Rectal smooth muscle tissue (tissue), 1 donor: Measurements from ENCODE around the gene SELPLG.

Source experiments
- H3K27ac ChIP-seq: one replicate; pipeline ENCODE4 v1.7.0; 2013; ENCODE audit warnings: low read depth, low read length, inconsistent platforms
- H3K27me3 ChIP-seq: one replicate; pipeline ENCODE4 v1.7.0; 2013; ENCODE audit warnings: low read length; ENCODE audit not compliant: control insufficient read depth, insufficient read depth
- H3K36me3 ChIP-seq: one replicate; pipeline ENCODE4 v1.7.0; 2013; ENCODE audit warnings: low read length; ENCODE audit not compliant: control insufficient read depth, insufficient read depth
- H3K4me1 ChIP-seq: one replicate; pipeline ENCODE4 v1.7.0; 2013; ENCODE audit warnings: low read length; ENCODE audit not compliant: control insufficient read depth, insufficient read depth
- H3K4me3 ChIP-seq: one replicate; pipeline ENCODE4 v1.7.0; 2013; ENCODE audit warnings: low read length
- H3K9ac ChIP-seq: one replicate; pipeline ENCODE4 v1.7.0; 2013; ENCODE audit warnings: low read length

SELPLG gene

GRCh38 chr12:108609537-108610335 lies 24.0 kb downstream of the SELPLG start:
- no peaks in the 10 kb centered on the region for H3K27me3 ChIP-seq
- H3K4me3 ChIP-seq: no peak overlapping the region
- H3K4me1 ChIP-seq: no peaks in the 10 kb centered on the region
- H3K9ac ChIP-seq: no peak overlapping the region
- no peak overlapping the region for H3K27ac ChIP-seq
- H3K36me3 ChIP-seq: no peaks in the 10 kb centered on the region

DNA sequence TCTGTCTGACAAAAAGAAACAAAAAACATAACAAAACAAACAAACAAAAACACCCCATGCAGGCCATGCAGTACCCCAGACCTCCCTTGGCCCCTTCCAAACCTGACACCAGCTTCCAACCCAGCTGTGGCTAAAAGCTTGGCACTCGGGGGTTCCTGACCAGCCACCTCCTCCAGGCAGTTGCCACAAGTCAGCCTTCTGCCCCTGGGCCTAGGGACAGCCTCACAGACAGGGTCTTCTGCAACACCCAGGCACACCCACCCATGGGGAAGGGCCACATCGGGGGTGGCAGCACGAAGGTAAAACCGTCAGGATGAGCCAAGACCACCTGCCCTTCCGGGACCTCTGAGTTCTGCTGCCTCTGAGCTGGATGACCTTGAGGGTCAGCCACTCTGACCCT lies 25.1 kb downstream of the SELPLG start:
- H3K27me3 ChIP-seq: no peaks in the 10 kb centered on the region
- H3K9ac ChIP-seq: no peak overlapping the region
- no peak overlapping the region for H3K4me3 ChIP-seq
- no peak overlapping the region for H3K27ac ChIP-seq
- H3K4me1 ChIP-seq: no peaks in the 10 kb centered on the region
- no peaks in the 10 kb centered on the region for H3K36me3 ChIP-seq

DNA sequence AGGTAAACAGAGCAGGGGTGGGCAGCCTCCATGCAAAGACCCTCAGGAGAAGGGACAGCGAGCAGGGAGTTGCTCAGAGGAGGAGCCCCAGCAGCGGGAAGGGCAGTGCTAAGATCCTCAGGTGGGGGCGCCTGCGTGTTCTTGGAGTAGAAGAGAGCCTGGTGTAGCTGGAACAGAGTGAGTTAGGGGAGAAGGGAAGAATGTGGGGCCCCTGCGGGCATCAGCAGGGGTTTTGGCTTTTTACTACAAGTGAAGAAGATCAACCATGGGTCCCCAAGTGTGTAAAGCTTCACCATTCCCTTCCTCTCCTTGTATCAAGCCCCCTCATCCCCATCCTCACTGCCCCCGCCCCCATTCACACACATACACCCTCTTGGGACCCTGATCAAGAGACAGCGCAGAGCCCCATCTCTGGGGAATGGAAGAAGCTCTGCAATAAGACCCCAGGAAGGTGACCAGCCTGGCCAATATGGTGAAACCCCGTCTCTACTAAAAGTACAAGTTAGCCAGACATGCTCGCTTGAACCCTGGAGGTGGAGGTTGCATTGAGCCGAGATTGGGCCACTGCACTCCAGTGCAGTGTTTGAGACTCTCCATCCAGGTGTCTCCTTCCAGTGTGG lies 25.6 kb downstream of the SELPLG start:
- H3K36me3 ChIP-seq: no peaks in the 10 kb centered on the region
- no peaks in the 10 kb centered on the region for H3K27me3 ChIP-seq
- no peak overlapping the region for H3K9ac ChIP-seq
- no peak overlapping the region for H3K4me3 ChIP-seq
- no peaks in the 10 kb centered on the region for H3K4me1 ChIP-seq
- no peak overlapping the region for H3K27ac ChIP-seq

DNA sequence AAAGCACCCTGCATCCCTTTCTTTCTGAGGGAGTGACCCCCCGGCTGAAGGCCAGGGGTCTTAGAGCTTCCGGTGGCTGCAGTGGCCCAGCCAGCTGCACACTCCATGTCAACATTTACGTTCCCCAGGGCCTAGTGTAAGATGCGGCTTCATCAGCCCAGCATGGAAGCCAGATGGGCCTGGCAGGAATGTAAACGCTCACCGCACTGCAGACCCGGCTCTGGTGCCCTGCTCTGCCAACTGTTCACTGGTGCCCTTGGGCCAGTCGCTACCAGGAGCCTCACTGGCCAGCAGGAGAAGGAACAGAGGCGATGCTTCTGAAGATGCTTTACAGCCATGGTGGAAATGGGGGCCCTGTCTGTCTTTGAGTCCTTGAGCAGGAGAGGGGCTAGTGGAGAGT lies 27.2 kb downstream of the SELPLG start:
- H3K27me3 ChIP-seq: no peaks in the 10 kb centered on the region
- no peak overlapping the region for H3K9ac ChIP-seq
- no peak overlapping the region for H3K27ac ChIP-seq
- no peak overlapping the region for H3K4me3 ChIP-seq
- no peaks in the 10 kb centered on the region for H3K4me1 ChIP-seq
- no peaks in the 10 kb centered on the region for H3K36me3 ChIP-seq

- Histone ChIP-seq H3K4me1 (no peaks in the 10 kb centered on the region), H3K36me3 (no peaks in the 10 kb centered on the region), H3K9ac (no peak overlapping the region), H3K27me3 (no peaks in the 10 kb centered on the region), H3K4me3 (no peak overlapping the region), H3K27ac (no peak overlapping the region)
Observed at GRCh38 chr12:108605690-108606406, 27.8 kb downstream of the SELPLG start.

- Histone ChIP-seq H3K4me3 (no peak overlapping the region), H3K27ac (no peak overlapping the region), H3K36me3 (no peaks in the 10 kb centered on the region), H3K27me3 (no peaks in the 10 kb centered on the region), H3K4me1 (no peaks in the 10 kb centered on the region), H3K9ac (no peak overlapping the region)
Observed at GRCh38 chr12:108605000-108605689, 28.5 kb downstream of the SELPLG start.

GRCh38 chr12:108604208-108604941 lies 29.3 kb downstream of the SELPLG start:
- H3K36me3 ChIP-seq: no peaks in the 10 kb centered on the region
- H3K9ac ChIP-seq: no peak overlapping the region
- H3K27ac ChIP-seq: no peak overlapping the region
- no peaks in the 10 kb centered on the region for H3K4me1 ChIP-seq
- no peaks in the 10 kb centered on the region for H3K27me3 ChIP-seq
- no peak overlapping the region for H3K4me3 ChIP-seq

- no peaks in the 10 kb centered on the region for H3K4me1 ChIP-seq
- no peaks in the 10 kb centered on the region for H3K36me3 ChIP-seq
- no peak overlapping the region for H3K9ac ChIP-seq
- no peak overlapping the region for H3K27ac ChIP-seq
- H3K4me3 ChIP-seq: no peak overlapping the region
- H3K27me3 ChIP-seq: no peaks in the 10 kb centered on the region
Observed at GRCh38 chr12:108603743-108604142, 30.0 kb downstream of the SELPLG start.

GRCh38 chr12:108602976-108603704 lies 30.6 kb downstream of the SELPLG start:
- Histone ChIP-seq H3K9ac (no peak overlapping the region), H3K36me3 (no peaks in the 10 kb centered on the region), H3K4me1 (no peaks in the 10 kb centered on the region), H3K27ac (no peak overlapping the region), H3K4me3 (no peak overlapping the region), H3K27me3 (no peaks in the 10 kb centered on the region)

GRCh38 chr12:108602209-108602705 lies 31.4 kb downstream of the SELPLG start:
- H3K27me3 ChIP-seq: no peaks in the 10 kb centered on the region

GRCh38 chr12:108600702-108601007 lies 33.0 kb downstream of the SELPLG start:
- H3K27me3 ChIP-seq: no peaks in the 10 kb centered on the region
- H3K27ac ChIP-seq: no peak overlapping the region
- H3K9ac ChIP-seq: no peak overlapping the region
- no peak overlapping the region for H3K4me3 ChIP-seq
- H3K36me3 ChIP-seq: no peaks in the 10 kb centered on the region
- H3K4me1 ChIP-seq: no peaks in the 10 kb centered on the region

More at GRCh38 chr12:108602209-108602705, 31.4 kb downstream of the SELPLG start:
- Histone ChIP-seq H3K9ac (no peak overlapping the region), H3K4me3 (no peak overlapping the region), H3K4me1 (no peaks in the 10 kb centered on the region), H3K27ac (no peak overlapping the region), H3K36me3 (no peaks in the 10 kb centered on the region)
